ENCODE measurements around the gene FRS2. TPM values are rescaled to one million over a fixed set of nuclear protein-coding genes. Genes with fewer than 3 reads are reported as not detected.

Gene FRS2
- total RNA-seq, 4 donors from 2014 or later = 36.5 to 60.3 (median 43.8) TPM

GRCh38 chr12:69517406-69517805 is 47.2 kb downstream of the FRS2 start:
- no peak overlapping the region for H3K27ac ChIP-seq (replicated peaks in 1 of 4)
- TF ChIP-seq CTCF (IDR thresholded peaks at IDR 0.05) = no peak
- no peak for TF ChIP-seq EP300 (IDR thresholded peaks at IDR 0.05)
- TF ChIP-seq POLR2A (IDR thresholded peaks at IDR 0.05; ENCODE audit: low read depth) = no peak
- TF ChIP-seq POLR2AphosphoS5 (IDR thresholded peaks at IDR 0.05) = no peak
- H3K27me3 ChIP-seq = no peaks in the 10 kb centered on the region
- intact Hi-C loops (cut with DNase I) = no loop called here
- no peaks in the 10 kb centered on the region for H3K9me3 ChIP-seq
- H3K4me1 ChIP-seq = peaks cover 33 to 60% (median 48%) of the 10 kb centered on the region in 4 donors
- 95% methylated on average over 2 of the region's 2 CpGs for WGBS
- no peak for DNase-seq (ENCODE audit: extremely low spot score)
- H3K36me3 ChIP-seq = no peaks in the 10 kb centered on the region
- H3K4me3 ChIP-seq = no peak overlapping the region

DNA sequence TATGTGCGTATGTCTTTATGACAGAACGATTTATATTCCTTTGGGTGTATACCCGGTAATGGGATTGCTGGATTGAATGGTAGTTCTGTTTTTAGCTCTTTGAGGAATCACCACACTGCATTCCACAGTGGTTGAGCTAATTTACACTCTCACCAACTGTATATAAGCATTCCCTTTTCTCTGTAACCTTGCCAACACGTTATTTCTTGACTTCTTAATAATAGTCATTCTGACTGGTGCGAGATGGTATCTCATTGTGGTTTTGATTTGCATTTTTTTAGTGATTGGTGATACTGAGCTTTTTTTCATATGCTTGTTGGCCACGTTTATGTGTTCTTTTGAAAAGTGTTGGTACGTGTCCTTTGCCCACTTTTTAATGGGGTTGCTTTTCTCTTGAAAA is 49.7 kb downstream of the FRS2 start:
- Histone ChIP-seq H3K36me3 (no peaks in the 10 kb centered on the region), H3K27ac (replicated peaks in 1 of 4) (no peak overlapping the region), H3K4me1 (peaks cover 10 to 44% (median 31%) of the 10 kb centered on the region in 4 donors), H3K27me3 (no peaks in the 10 kb centered on the region), H3K9me3 (no peaks in the 10 kb centered on the region), H3K4me3 (no peak overlapping the region)
- TF ChIP-seq CTCF (IDR thresholded peaks at IDR 0.05) (no peak), POLR2A (IDR thresholded peaks at IDR 0.05; ENCODE audit: low read depth) (no peak), EP300 (IDR thresholded peaks at IDR 0.05) (no peak), POLR2AphosphoS5 (IDR thresholded peaks at IDR 0.05) (no peak)
- no peak for DNase-seq (ENCODE audit: extremely low spot score)
- intact Hi-C loops (cut with DNase I) = no loop called here
- 83% methylated on average over 7 of the region's 7 CpGs for WGBS

- Histone ChIP-seq H3K4me3 (no peak overlapping the region), H3K27me3 (no peaks in the 10 kb centered on the region), H3K9me3 (no peaks in the 10 kb centered on the region), H3K4me1 (peaks cover 4 to 44% (median 33%) of the 10 kb centered on the region in 4 donors), H3K36me3 (no peaks in the 10 kb centered on the region), H3K27ac (replicated peaks in 1 of 4) (no peak overlapping the region)
- WGBS = 98% methylated on average over 11 of the region's 11 CpGs
- TF ChIP-seq EP300 (IDR thresholded peaks at IDR 0.05) (no peak), POLR2A (IDR thresholded peaks at IDR 0.05; ENCODE audit: low read depth) (no peak), POLR2AphosphoS5 (IDR thresholded peaks at IDR 0.05) (no peak), CTCF (IDR thresholded peaks at IDR 0.05) (no peak)
- DNase-seq (ENCODE audit: extremely low spot score) = no peak
- intact Hi-C loops (cut with DNase I) = no loop called here
Observed at GRCh38 chr12:69523433-69524330, 53.5 kb downstream of the FRS2 start.

GRCh38 chr12:69524331-69524630 is 54.1 kb downstream of the FRS2 start:
- TF ChIP-seq EP300 (IDR thresholded peaks at IDR 0.05) (no peak), POLR2AphosphoS5 (IDR thresholded peaks at IDR 0.05) (no peak), CTCF (IDR thresholded peaks at IDR 0.05) (no peak), POLR2A (IDR thresholded peaks at IDR 0.05; ENCODE audit: low read depth) (no peak)
- no peak overlapping the region for H3K27ac ChIP-seq (replicated peaks in 1 of 4)
- H3K27me3 ChIP-seq = no peaks in the 10 kb centered on the region
- H3K4me3 ChIP-seq = no peak overlapping the region
- intact Hi-C loops (cut with DNase I) = no loop called here
- DNase-seq (ENCODE audit: extremely low spot score) = no peak
- H3K36me3 ChIP-seq = no peaks in the 10 kb centered on the region
- H3K9me3 ChIP-seq = no peaks in the 10 kb centered on the region
- WGBS = 89% methylated on average over 2 of the region's 2 CpGs
- peaks cover 6 to 49% (median 39%) of the 10 kb centered on the region in 4 donors for H3K4me1 ChIP-seq
